T-helper 22 cell (primary cell): ENCODE results near the gene ZBTB8A.
"Not testable (repeated sequence)": the region's sequence is repeated elsewhere in the genome, so short reads cannot be mapped to it uniquely, and the experiment has no call there.

Source experiments
- DNase-seq: peaks from one replicate; pipeline ENCODE4 v3.0.0-alpha.2; 2020; ENCODE audit warnings: low read depth

Gene ZBTB8A

GRCh38 chr1:32539584-32540571, 651 bp downstream of the ZBTB8A start:
- no peak for DNase-seq

DNA sequence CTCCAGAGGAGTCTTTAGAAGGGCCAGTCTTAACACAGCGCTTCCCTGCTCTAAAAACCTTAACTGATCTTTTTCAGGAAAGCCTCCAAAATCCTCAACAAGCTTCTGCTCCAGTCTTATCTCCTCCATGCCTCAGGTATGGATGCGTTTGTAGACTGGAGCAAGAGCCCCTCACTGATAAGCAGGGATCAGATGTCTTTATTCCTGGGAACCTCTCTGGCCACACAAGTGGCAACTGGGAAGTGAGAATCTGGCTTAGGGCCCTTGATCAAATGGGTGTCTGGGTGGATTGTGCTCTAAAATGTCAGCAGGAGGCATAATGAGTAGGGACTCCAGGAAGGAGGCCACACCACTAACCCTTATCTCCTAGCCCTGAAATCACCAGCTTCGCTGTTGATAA, 1.4 kb downstream of the ZBTB8A start:
- DNase-seq: no peak

DNA sequence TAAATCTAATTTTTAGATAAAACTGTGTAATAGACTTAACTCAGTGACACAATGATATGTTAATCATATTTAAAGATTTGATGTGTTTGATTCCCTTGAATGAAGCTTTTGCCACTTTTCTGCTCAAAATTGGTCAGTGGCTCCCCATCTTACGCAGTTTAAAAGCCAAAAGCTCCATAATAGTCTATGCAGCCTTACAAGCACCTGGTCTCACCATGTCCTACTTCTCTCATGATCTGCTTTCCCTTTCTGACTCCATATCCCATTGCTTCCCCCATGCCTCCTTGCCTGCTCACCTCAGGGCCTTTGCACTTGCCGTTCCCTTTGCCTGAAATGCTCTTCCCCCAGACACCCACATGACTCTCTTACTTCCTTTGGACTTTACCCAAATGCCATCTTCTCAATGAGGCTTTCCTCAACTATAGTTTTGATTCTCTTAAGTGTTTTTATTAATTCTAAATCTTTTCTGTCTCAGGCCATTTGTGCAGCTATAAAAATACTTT, 1.9 kb downstream of the ZBTB8A start:
- no peak for DNase-seq

DNA sequence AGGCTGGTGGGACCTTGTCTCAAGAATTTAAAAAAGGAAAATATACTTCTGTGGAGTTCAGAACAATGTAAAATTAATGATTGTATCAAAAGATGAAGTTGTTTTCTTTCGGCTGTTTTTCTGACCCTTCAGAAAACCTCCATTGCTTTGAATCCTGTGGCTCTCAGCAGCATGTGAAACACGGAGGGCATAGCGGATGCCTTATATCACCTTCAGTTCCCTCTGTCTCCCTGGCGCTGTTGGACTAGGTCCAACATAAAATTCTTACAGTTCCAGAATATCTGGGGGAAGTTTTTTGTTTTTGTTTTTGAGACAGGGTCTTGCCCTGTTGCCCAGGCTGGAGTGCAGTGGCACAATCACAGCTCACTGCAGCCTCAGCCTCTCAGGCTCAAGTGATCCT, 7.4 kb downstream of the ZBTB8A start:
- DNase-seq: no peak

- no peak for DNase-seq
These were observed 10.4 kb downstream of the ZBTB8A start for GRCh38 chr1:32549616-32550015.

DNA sequence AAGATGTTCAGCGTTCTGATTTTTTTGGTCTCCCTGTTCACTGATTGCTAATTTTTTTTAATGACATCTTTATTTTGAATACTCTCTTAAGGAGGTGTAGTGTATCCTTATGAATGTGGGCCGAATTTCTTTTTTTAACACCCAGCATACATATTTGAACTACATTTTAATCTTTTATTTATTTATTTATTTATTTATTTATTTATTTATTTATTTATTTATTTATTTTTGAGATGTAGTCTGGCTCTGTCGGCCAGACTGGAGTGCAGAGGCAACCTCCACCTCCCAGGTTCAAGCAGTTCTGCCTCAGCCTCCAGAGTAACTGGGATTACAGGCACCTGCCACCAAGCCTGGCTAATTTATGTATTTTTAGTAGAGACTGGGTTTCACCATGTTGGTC, 15.1 kb downstream of the ZBTB8A start:
- DNase-seq: no peak

GRCh38 chr1:32557035-32557434, 17.8 kb downstream of the ZBTB8A start:
- DNase-seq: not testable (repeated sequence)

GRCh38 chr1:32557812-32558211, 18.6 kb downstream of the ZBTB8A start:
- no peak for DNase-seq

DNA sequence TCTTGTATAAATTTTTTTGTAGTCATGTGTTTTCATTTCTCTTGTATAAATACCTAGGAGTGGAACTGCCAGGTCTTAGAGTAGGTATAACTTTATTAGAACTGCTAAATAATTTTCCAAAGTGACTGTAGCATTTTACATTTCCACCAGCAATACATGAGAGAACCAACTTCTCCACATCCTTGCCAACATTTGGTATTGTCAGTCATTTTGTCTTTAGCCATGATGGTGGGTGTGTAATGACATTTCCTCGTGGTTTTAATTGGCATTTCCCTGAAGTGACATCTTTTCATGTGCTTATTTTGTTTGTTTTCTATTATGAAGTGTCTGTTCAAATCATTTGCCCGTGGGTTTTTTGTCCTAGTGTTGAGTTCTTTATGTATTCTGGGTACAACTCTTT, 29.7 kb downstream of the ZBTB8A start:
- DNase-seq: no peak

DNA sequence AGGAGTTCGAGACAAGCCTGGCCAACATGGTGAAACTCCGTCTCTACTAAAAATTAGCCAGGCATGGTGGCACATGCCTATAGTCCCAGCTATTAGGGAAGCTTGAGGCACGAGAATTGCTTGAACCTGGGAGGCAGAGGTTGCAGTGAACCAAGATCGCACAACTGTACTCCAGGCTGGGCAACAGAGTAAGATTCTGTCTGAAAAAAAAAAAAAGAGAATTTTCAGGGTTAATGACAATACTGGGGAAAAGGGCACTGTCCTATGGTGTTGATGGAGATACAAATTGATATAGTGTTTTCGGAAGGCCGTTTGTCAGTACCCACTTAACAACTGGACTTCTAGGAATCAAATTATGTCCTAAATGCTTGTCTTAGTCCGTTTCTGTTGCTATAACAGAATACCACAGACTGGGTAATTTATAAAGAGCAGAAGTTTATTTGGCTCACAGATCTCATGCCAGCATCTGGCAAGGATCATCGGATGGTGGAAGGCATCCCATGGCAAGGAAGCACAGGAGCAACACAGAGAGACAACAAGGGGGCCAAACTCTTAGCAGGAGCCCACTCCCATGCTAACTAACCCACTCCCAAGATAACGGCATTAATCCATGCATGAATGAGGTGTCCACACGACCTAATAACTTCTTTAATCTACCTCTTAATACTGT, 41.3 kb downstream of the ZBTB8A start:
- DNase-seq: no peak

DNA sequence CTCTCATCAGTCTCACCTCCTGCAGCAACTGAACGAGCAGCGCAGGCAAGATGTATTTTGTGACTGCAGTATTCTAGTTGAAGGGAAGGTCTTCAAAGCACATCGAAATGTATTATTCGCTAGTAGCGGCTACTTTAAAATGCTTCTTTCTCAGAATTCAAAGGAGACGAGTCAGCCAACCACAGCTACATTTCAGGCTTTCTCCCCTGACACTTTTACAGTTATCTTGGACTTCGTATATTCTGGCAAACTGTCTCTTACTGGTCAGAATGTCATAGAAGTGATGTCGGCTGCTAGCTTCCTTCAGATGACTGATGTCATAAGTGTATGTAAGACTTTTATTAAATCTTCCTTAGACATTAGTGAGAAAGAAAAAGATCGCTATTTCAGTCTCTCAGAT, 53.7 kb downstream of the ZBTB8A start:
- DNase-seq: no peak

DNA sequence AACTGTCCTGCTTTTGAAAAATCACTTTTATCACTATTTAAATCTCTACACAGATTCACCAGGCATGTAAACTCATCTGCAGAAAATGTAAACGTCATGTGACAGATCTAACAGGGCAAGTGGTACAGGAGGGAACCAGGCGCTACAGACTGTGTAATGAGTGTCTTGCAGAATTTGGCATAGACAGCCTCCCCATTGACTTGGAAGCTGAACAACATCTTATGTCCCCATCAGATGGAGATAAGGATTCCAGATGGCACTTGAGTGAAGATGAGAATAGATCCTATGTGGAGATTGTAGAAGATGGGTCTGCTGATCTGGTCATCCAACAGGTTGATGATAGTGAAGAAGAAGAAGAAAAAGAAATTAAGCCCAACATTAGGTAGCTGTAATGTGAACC, 60.8 kb downstream of the ZBTB8A start:
- DNase-seq: no peak

GRCh38 chr1:32605711-32606424, 66.6 kb downstream of the ZBTB8A start:
- DNase-seq: no peak

GRCh38 chr1:32606565-32607371, 67.5 kb downstream of the ZBTB8A start:
- no peak for DNase-seq

DNA sequence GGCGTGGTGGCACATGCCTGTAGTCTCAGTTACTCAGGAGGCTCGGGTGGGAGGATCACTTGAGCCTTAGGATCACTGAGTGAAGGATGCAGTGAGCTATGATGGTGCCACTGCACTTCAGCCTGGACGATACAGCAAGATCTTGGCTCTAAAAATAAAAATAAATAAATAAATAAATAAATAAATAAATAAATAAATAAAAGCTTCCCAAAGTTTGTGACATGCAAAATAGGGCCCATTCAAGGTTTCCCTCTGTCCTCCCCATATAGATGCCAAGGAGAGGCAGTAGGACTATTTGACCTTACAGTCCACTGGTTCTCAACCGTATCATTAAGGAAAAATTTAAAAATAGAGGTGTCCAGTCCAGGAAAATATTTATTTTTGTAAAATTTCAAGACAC, 70.0 kb downstream of the ZBTB8A start:
- no peak for DNase-seq

DNA sequence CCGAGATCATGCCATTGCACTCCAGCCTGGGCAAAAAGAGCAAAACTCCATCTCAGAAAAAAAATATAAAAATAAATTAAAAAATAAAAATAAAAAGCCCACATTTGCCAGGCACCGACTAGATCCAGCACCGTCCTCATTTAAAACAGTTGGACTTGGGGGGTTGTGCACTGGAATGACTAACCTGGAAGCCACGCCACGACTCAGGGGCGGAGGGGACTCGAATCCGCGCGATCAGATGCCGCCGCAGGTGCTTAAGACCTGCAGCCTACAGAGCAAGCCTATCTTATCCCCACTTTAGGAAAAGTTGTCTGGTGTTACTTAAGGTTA, 72.6 kb downstream of the ZBTB8A start:
- no peak for DNase-seq

DNA sequence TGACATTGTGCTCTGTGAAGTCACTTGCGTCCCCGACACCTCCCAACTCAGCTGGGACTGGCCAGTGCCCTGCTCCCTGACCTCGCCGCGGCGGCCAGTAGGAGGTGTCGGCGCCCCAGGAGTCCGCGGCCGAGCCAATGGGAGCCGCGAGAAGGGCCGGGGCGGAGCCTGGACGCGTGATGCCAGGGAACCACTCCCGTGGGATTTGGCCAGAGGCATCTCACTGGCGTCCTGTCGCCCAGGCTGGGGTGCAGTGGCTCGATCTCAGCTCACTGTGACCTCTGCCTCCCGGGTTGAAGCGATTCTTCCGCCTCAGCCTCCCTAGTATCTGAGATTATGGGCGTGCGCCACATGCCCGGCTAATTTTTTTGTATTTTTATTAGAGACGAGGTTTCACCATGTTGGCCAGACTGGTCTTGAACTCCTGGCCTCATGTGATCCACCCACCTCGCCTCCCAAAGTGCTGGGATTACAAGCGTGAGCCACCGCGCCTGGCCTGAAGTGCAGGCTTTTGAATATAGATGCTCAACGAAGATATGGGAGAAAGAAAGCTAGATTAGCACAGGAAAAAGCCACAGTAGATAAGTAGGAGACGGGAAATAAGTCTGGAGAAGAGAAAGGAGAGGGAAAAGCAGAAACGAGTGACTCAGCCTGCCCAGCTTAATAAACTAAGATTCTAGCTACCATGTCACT, 73.1 kb downstream of the ZBTB8A start:
- DNase-seq: no peak

DNA sequence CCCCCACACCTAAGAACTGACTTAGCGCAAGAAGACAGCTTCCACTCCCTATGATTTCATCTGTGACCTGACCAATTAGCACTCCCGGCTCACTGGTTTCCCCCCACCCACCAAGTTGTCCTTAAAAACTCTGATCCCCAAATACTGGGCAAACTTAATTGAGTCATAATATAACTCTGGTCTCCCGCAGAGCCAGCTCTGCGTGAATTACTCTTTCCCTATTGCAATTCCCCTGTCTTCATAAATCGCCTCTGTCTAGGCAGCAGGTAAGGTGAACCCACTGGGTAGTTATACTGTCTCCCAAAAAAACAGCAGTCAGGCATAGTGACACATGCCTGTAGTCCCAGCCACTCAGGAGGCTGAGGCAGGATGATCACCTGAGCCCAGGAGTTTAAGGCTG, 74.2 kb downstream of the ZBTB8A start:
- no peak for DNase-seq

GRCh38 chr1:32618673-32619221, 79.5 kb downstream of the ZBTB8A start:
- no peak for DNase-seq

DNA sequence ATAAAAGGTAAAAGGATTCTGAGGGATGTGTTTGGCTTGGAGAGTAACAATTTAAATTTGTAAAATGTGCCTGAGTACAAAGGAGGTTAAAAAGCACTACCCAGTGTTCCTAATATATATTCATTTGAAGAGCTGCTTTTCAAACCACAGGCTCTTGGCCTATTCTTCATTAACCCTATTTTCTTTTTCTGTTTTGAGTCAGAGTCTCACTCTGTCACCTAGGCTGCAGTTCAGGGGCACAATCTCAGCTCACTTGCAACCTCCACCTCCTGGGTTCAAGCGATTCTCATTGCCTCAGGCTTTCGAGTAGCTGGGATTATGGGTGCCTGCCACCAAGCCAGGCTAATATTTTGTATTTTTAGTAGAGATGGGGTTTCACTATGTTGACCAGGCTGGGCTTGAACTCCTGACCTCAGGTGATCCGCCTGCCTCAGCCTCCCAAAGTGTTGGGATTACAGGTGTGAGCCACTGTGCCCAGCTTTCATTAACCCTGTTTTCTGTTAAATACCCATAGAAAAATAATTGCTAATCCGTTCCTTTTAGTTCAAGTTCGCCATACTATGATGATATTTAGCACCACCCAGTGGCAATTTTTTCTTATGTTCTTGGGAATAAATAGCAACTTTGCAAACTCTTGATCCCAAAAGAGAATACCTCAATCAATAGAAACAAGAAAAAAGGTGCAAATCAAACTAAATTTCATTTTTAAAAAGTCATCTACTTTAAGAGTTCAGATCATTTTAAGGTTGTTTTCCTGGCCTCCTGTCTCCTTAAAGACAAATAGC, 80.7 kb downstream of the ZBTB8A start:
- no peak for DNase-seq
